Measurements from ENCODE around the gene DNAJC16.
A peak's percentile ranks its signal among the peaks of the same experiment; 100 is the strongest.
"Not testable (repeated sequence)": the region's sequence is repeated elsewhere in the genome, so short reads cannot be mapped to it uniquely, and the experiment has no call there.

Gene DNAJC16

GRCh38 chr1:15526490-15527339 lies at the start of gene DNAJC16:
TSS of gene DNAJC16 (plus strand) at chr1:15526848. CDS start at chr1:15529106, 2,258 bp downstream.
- DNase-seq: peak; percentile 78 to 92 (median 88)

- DNase-seq: no peak
Observed at GRCh38 chr1:15476927-15477326, 49.7 kb upstream of the DNAJC16 start.

- no peak for DNase-seq
Observed at GRCh38 chr1:15477646-15478212, 48.9 kb upstream of the DNAJC16 start.

- no peak for DNase-seq
Observed at GRCh38 chr1:15479654-15480347, 46.8 kb upstream of the DNAJC16 start.

- DNase-seq: not testable (repeated sequence)
Observed at GRCh38 chr1:15482455-15482854, 44.2 kb upstream of the DNAJC16 start.

- not testable (repeated sequence) for DNase-seq
Observed at GRCh38 chr1:15482983-15483543, 43.6 kb upstream of the DNAJC16 start.

GRCh38 chr1:15483971-15484370 lies 42.7 kb upstream of the DNAJC16 start:
- no peak for DNase-seq

- DNase-seq: not testable (repeated sequence)
Observed at GRCh38 chr1:15484443-15484842, 42.2 kb upstream of the DNAJC16 start.

- DNase-seq: no peak
Observed at GRCh38 chr1:15485636-15486035, 41.0 kb upstream of the DNAJC16 start.

GRCh38 chr1:15486844-15487610 lies 39.6 kb upstream of the DNAJC16 start:
- not testable (repeated sequence) for DNase-seq

GRCh38 chr1:15488371-15488770 lies 38.3 kb upstream of the DNAJC16 start:
- no peak for DNase-seq

GRCh38 chr1:15489052-15489736 lies 37.5 kb upstream of the DNAJC16 start:
- DNase-seq: no peak

- DNase-seq: not testable (repeated sequence)
Observed at GRCh38 chr1:15491010-15491409, 35.6 kb upstream of the DNAJC16 start.

- no peak for DNase-seq
Observed at GRCh38 chr1:15492596-15492995, 34.1 kb upstream of the DNAJC16 start.

GRCh38 chr1:15493869-15494390 lies 32.7 kb upstream of the DNAJC16 start:
- DNase-seq: no peak

- no peak for DNase-seq
Observed at GRCh38 chr1:15500184-15501178, 26.2 kb upstream of the DNAJC16 start.

- DNase-seq: peak in 2 of 4 experiments; percentile 2 to 27
Observed at GRCh38 chr1:15501208-15502032, 25.2 kb upstream of the DNAJC16 start.

- no peak for DNase-seq
Observed at GRCh38 chr1:15504436-15504835, 22.2 kb upstream of the DNAJC16 start.

GRCh38 chr1:15506831-15507230 lies 19.8 kb upstream of the DNAJC16 start:
- DNase-seq: no peak

All from activated naive CD4-positive, alpha-beta T cell (primary cell).